HepG2 (cell line): Measurements from ENCODE around the gene TRAPPC12. TPM values are rescaled to one million over a fixed set of nuclear protein-coding genes. Genes with fewer than 3 reads are reported as not detected.

Source experiments
- BRD4 ChIP-seq: sonication (generic); formaldehyde crosslinking; IDR thresholded peaks from 2 replicates; pipeline ENCODE4 v1.4.0; 2020; ENCODE audit warnings: missing genetic modification reagents
- GPN1 ChIP-seq: sonication (generic); formaldehyde crosslinking; IDR thresholded peaks from 2 replicates; pipeline ENCODE4 v1.5.1; 2020; ENCODE audit warnings: missing genetic modification reagents, borderline replicate concordance
- HNF4A ChIP-seq: sonication (generic); formaldehyde crosslinking; IDR thresholded peaks from 2 replicates; pipeline ENCODE4 v1.4.0; 2020; ENCODE audit warnings: missing genetic modification reagents
- HNF4G ChIP-seq, 2 experiments: sonication (generic) in 1 of 2; formaldehyde crosslinking in 1 of 2; IDR thresholded peaks; 2 replicates each; pipeline versions ENCODE4 v1.4.0 to v1.6.1; 2011 to 2020; ENCODE audit warnings: borderline replicate concordance in 2 of 2, low read depth in 2 of 2, mild to moderate bottlenecking in 2 of 2, low read length in 1 of 2, missing genetic modification reagents in 1 of 2, moderate library complexity in 1 of 2
- KAT2B ChIP-seq: fragments of 150-350 bp; IDR thresholded peaks from 2 replicates; pipeline ENCODE4 v1.6.1; 2014; ENCODE audit warnings: low read depth, low read length, borderline replicate concordance
- MBD4 ChIP-seq: IDR thresholded peaks from 2 replicates; pipeline ENCODE4 v1.6.1; 2012; ENCODE audit warnings: low read length, inconsistent platforms, borderline replicate concordance
- MIER2 ChIP-seq: IDR thresholded peaks from 2 replicates; pipeline ENCODE4 v1.6.1; 2016; ENCODE audit warnings: missing biosample characterization, missing genetic modification reagents
- RERE ChIP-seq: IDR thresholded peaks from 2 replicates; pipeline ENCODE4 v1.6.1; 2016; ENCODE audit warnings: low read depth, missing genetic modification reagents, missing compliant biosample characterization
- SAFB2 ChIP-seq: sonication (generic); formaldehyde crosslinking; IDR thresholded peaks from 2 replicates; pipeline ENCODE4 v1.5.1; 2020; ENCODE audit warnings: missing genetic modification reagents, low read depth, mild to moderate bottlenecking, borderline replicate concordance
- SOX13 ChIP-seq, 3 experiments: fragments of 450-650 bp in 1 of 3; sonication (generic) in 1 of 3; formaldehyde crosslinking in 1 of 3; IDR thresholded peaks in 2 of 3; conservative IDR thresholded peaks in 1 of 3; 2 replicates each; pipeline versions ENCODE4 v1.5.0 to v1.6.1; 2016 to 2020; ENCODE audit warnings: antibody characterized with exemption in 1 of 3, mild to moderate bottlenecking in 1 of 3, missing compliant biosample characterization in 1 of 3, missing genetic modification reagents in 1 of 3, moderate library complexity in 1 of 3
- TCF7L2 ChIP-seq: IDR thresholded peaks from 2 replicates; pipeline ENCODE4 v1.6.1; 2011; ENCODE audit warnings: mild to moderate bottlenecking, low read depth, low read length, moderate library complexity
- THAP7 ChIP-seq: sonication (generic); formaldehyde crosslinking; IDR thresholded peaks from 2 replicates; pipeline ENCODE4 v1.8.1; 2023; ENCODE audit warnings: mild to moderate bottlenecking, missing genetic modification reagents
- XRCC5 ChIP-seq: fragments of 200-400 bp; formaldehyde crosslinking; optimal IDR thresholded peaks from 2 replicates; pipeline ENCODE3; 2017; ENCODE audit warnings: mild to moderate bottlenecking, low read length
- ZFP41 ChIP-seq: sonication (generic); formaldehyde crosslinking; IDR thresholded peaks from 2 replicates; pipeline ENCODE4 v1.4.0; 2020; ENCODE audit warnings: mild to moderate bottlenecking, missing genetic modification reagents, borderline replicate concordance
- ZFP62 ChIP-seq: sonication (generic); formaldehyde crosslinking; IDR thresholded peaks from 2 replicates; pipeline ENCODE4 v1.4.0; 2020; ENCODE audit warnings: missing genetic modification reagents
- ZMYM3 ChIP-seq: sonication (generic); formaldehyde crosslinking; IDR thresholded peaks from 2 replicates; pipeline ENCODE4 v1.5.1; 2020; ENCODE audit warnings: mild to moderate bottlenecking, missing genetic modification reagents
- ZNF260 ChIP-seq: sonication (generic); formaldehyde crosslinking; IDR thresholded peaks from 2 replicates; pipeline ENCODE4 v1.4.0; 2020; ENCODE audit warnings: missing genetic modification reagents, low read depth, mild to moderate bottlenecking, borderline replicate concordance
- ZNF691 ChIP-seq: sonication (generic); formaldehyde crosslinking; IDR thresholded peaks from 2 replicates; pipeline ENCODE4 v1.4.0; 2020; ENCODE audit warnings: missing genetic modification reagents, low read depth, mild to moderate bottlenecking, borderline replicate concordance
- ZNF724P ChIP-seq: sonication (generic); formaldehyde crosslinking; IDR thresholded peaks from 2 replicates; pipeline ENCODE4 v1.8.0; 2022; ENCODE audit warnings: missing genetic modification reagents, borderline replicate concordance
- ZNF776 ChIP-seq: sonication (generic); formaldehyde crosslinking; IDR thresholded peaks from 2 replicates; pipeline ENCODE4 v1.4.0; 2020; ENCODE audit warnings: mild to moderate bottlenecking, missing genetic modification reagents
- ZNF841 ChIP-seq: sonication (generic); formaldehyde crosslinking; IDR thresholded peaks from 2 replicates; pipeline ENCODE4 v1.8.1; 2023; ENCODE audit warnings: missing genetic modification reagents, borderline replicate concordance
- ZSCAN9 ChIP-seq: IDR thresholded peaks from 2 replicates; pipeline ENCODE4 v1.6.1; 2016; ENCODE audit warnings: borderline replicate concordance
- polyA plus RNA-seq, 8 experiments: library from polyadenylated mRNA; depleted of rRNA in 3 of 8; stranded (reverse) in 7 of 8; unstranded in 1 of 8; fragments of >200 nt; fragmentation: Illumina TruSeq in 4 of 8; extraction: Trizol in 4 of 8; gene quantifications; 2 replicates each; pipeline versions ENCODE4 v1.2.1 to v1.2.3, GENCODE V29; 2011 to 2016; ENCODE audit warnings: low read depth in 4 of 8, missing spikeins in 1 of 8, mixed read lengths in 1 of 8; ENCODE audit not compliant: insufficient read depth in 1 of 8
- total RNA-seq, 5 experiments: library from RNA; depleted of rRNA; stranded (reverse); fragments of >200 nt; fragmentation: Illumina TruSeq; extraction: Trizol; gene quantifications; 2 replicates each; pipeline ENCODE4 v1.2.3, GENCODE V29; 2016; ENCODE audit warnings: low read depth in 1 of 5

The TRAPPC12 gene
- total and polyA plus RNA-seq, 2 of the 13 experiments (the other 11 are each of a cell fraction or from before 2014, with no cell fraction given), result 46.4 to 97.7 TPM

GRCh38 chr2:3435445-3435844 lies 56.0 kb downstream of the TRAPPC12 start (continued):
- no peak for TF ChIP-seq GPN1 (CRISPR knock-in tag)
- TF ChIP-seq ZFP62 (CRISPR knock-in tag), result no peak
- TF ChIP-seq SAFB2 (CRISPR knock-in tag), result no peak
- no peak for TF ChIP-seq KAT2B
- TF ChIP-seq THAP7 (CRISPR knock-in tag), result no peak
- TF ChIP-seq HNF4G (IDR thresholded peaks at IDR 0.05; ENCODE audit: borderline replicate concordance, low read depth, low read length), result peak; percentile 29; the same call in 1 of the 2 replicates
- no peak for TF ChIP-seq HNF4G (CRISPR knock-in tag; IDR thresholded peaks at IDR 0.05; ENCODE audit: borderline replicate concordance, low read depth)
- no peak for TF ChIP-seq ZMYM3 (CRISPR knock-in tag)
- TF ChIP-seq BRD4 (CRISPR knock-in tag), result no peak
- no peak for TF ChIP-seq ZNF260 (CRISPR knock-in tag)
- TF ChIP-seq ZNF691 (CRISPR knock-in tag), result no peak
- no peak for TF ChIP-seq SOX13 (IDR thresholded peaks at IDR 0.05)
- TF ChIP-seq SOX13 (CRISPR knock-in tag; conservative IDR thresholded peaks at IDR 0.05 in 1 of 2, IDR thresholded peaks at IDR 0.05 in 1 of 2), result no peak
- TF ChIP-seq ZFP41 (CRISPR knock-in tag), result no peak
- TF ChIP-seq MBD4, result no peak
- TF ChIP-seq ZSCAN9, result no peak
- no peak for TF ChIP-seq XRCC5
- no peak for TF ChIP-seq ZNF841 (CRISPR knock-in tag)
- no peak for TF ChIP-seq ZNF776
- peak; percentile 46 for TF ChIP-seq HNF4A (CRISPR knock-in tag)
- TF ChIP-seq RERE (CRISPR knock-in tag), result no peak
- no peak for TF ChIP-seq TCF7L2
- TF ChIP-seq ZNF724P (CRISPR knock-in tag), result no peak
- no peak for TF ChIP-seq MIER2
